HAP-1 (cell line): Measurements from ENCODE around the gene DRAM1.

Experiments used
- DNase-seq, 2 experiments: peaks; one replicate each; pipeline ENCODE4 v3.0.0-alpha.2; 2016 to 2020; ENCODE audit warnings: low spot score in 2 of 2
- H3K27me3 ChIP-seq: fragments of 250-450 bp; sonication (Bioruptor Pico); 2 replicates; pipeline ENCODE4 v1.5.1; 2020; ENCODE audit warnings: low read depth, mild to moderate bottlenecking, moderate library complexity
- H3K36me3 ChIP-seq: fragments of 250-450 bp; sonication (Bioruptor Pico); replicated peaks from 2 replicates; pipeline ENCODE4 v1.5.1; 2020; ENCODE audit warnings: mild to moderate bottlenecking
- H3K4me1 ChIP-seq: fragments of 250-450 bp; sonication (Bioruptor Pico); 2 replicates; pipeline ENCODE4 v1.5.1; 2020; ENCODE audit warnings: mild to moderate bottlenecking
- H3K4me3 ChIP-seq: fragments of 250-450 bp; sonication (Bioruptor Pico); 2 replicates; pipeline ENCODE4 v1.5.1; 2020; ENCODE audit warnings: mild to moderate bottlenecking, moderate library complexity
- H3K9me3 ChIP-seq: fragments of 250-450 bp; sonication (Bioruptor Pico); 2 replicates; pipeline ENCODE4 v1.5.1; 2020; ENCODE audit warnings: mild to moderate bottlenecking, moderate library complexity
- in situ Hi-C: fragments of 300-500 bp; cut with MboI; formaldehyde crosslinking; loops from 3 replicates; pipeline ENCODE4 v1.14.3; 2020; ENCODE audit warnings: low sequenced_read_pairs, inconsistent platforms, mixed read lengths

The DRAM1 gene

DNA sequence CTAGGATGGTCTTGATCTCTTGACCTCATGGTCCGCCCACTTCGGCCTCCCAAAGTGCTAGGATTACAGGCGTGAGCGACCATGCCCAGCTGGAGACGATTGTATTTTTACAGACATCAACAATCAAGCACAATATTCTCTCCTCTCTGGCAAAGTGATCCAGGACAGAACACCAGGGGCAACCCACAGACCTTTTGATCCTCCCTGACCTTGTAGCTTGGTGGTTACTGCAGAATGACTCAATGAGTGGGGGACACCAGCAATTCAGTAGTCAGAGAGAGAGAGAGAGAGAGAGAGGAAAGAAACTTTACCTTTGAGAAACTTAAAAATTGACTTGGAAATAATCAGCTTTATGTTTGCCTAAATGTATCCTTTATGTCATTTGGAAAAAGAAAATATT, 51.2 kb downstream of the DRAM1 start:
- no peaks in the 10 kb centered on the region for H3K9me3 ChIP-seq
- no peaks in the 10 kb centered on the region for H3K4me1 ChIP-seq
- DNase-seq = no peak
- no peaks in the 10 kb centered on the region for H3K36me3 ChIP-seq
- in situ Hi-C loops = loop anchor here (25.0 kb wide), 2 partner anchors 559 to 859 kb away; partner anchors contain the start of gene IGF1
- no peak overlapping the region for H3K4me3 ChIP-seq
- no peaks in the 10 kb centered on the region; the same call in 1 of the 2 replicates for H3K27me3 ChIP-seq

DNA sequence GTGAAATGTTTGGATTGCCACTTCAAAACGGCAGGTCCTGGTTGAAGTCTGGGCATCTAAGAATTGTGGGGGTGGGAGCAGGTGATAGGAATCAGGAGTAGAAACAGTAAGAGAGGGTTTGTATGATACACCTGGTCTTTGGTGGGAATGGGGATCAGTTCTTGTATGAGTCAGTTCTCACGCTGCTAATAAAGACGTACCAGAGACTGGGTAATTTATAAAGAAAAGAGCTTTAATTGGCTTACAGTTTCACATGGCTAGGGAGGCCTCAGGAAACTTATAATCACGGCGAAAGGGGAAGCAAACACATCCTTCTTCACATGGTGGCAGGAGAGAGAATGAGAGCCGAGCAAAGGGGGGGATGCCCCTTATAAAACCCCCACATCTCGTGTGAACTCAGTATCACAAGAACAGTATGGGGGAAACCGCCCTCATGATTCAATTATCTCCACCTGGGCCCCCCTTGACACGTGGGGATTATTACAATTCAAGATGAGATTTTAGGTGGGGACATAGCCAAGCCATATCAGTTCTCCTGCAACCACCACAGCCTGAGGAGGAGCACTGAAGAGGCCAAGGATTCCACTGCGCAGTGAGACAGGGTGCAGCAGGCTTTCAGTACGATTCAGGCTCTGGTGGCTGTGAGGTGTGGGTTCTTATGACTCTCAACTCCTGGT, 52.1 kb downstream of the DRAM1 start:
- Histone ChIP-seq H3K36me3 (no peaks in the 10 kb centered on the region), H3K4me1 (no peaks in the 10 kb centered on the region), H3K4me3 (no peak overlapping the region), H3K9me3 (no peaks in the 10 kb centered on the region), H3K27me3 (peaks cover 5% of the 10 kb centered on the region; the same call in 1 of the 2 replicates)
- in situ Hi-C loops = loop anchor here (25.0 kb wide), 2 partner anchors 558 to 858 kb away; partner anchors contain the start of gene IGF1
- no peak for DNase-seq

DNA sequence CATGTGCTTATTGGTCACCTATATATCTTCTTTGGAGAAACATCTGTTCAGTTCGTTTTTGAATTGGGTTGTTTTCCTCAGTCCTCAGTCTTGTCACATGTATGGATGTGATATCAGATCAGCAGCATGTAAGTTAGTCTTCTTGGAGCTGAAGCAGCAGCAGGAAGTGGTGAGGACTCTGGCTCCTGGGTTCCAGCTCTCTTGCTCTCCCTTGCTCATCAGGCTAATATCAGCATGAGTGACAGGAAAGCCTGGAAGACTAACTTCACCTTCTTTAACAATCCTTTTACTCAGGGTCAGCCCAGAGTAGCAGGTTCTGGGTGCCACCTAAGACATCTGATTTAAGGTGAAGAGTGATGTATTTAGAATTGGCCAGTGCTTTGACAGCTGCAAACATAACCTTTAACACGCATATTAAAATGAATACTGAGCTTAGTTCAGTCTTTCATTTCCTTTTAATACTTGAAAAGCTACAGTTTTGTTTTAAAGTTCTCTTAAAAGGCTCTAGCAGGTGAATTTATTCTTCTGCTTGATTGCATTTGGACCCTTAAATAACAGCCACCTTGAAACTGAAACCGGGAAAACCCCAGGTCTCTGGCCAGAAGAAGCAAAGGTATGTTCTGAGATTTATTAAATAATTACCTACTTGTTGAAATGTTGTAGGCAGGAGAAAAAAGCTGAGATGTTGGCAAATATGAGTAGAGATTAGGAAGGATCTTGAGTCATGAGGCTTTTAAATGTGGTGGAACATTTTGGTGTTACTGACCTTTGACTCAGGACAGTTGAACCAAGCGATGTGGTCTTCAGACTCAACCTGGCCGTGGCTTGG, 54.3 kb downstream of the DRAM1 start:
- H3K4me1 ChIP-seq = no peaks in the 10 kb centered on the region
- in situ Hi-C loops = loop anchor here (25.0 kb wide), 2 partner anchors 556 to 856 kb away; partner anchors contain the start of gene IGF1
- H3K27me3 ChIP-seq = peaks cover 10% of the 10 kb centered on the region; the same call in 1 of the 2 replicates
- no peaks in the 10 kb centered on the region for H3K9me3 ChIP-seq
- no peak overlapping the region for H3K4me3 ChIP-seq
- H3K36me3 ChIP-seq = no peaks in the 10 kb centered on the region
- no peak for DNase-seq

DNA sequence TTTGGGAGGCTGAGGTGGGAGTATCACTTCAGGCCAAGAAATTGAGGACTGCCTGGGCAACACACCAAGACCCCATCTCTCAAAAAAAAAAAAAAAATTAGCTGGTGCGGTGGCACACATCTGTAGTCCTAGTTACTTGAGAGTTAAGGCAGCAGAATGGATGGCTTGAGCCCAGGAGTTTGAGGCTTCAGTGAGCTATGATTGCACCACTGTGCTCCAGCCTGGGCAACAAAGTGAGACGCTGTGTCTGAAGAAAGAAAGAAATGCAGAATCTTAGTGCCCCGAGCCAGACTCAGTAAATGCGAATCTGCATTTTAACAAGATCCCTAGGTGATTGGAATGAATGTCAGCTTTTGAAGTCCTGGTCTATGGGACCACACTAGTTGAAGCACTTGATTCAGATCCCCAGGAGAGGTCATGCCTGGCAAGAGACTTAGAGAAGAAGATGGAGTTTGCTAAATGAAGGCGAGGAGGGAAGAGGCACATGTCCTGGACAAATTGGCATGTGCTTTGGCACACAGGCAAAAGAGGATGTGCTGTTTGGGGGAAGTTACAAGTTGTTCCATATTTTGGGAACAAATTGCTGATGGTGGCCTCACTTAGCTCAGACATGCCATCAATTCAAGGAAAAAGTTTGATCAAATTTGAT, 56.6 kb downstream of the DRAM1 start:
- Histone ChIP-seq H3K9me3 (no peaks in the 10 kb centered on the region), H3K27me3 (0 out of 2 replicates have a peak, but pooled peaks cover 10% of the 10 kb centered on the region), H3K4me3 (no peak overlapping the region), H3K4me1 (no peaks in the 10 kb centered on the region), H3K36me3 (no peaks in the 10 kb centered on the region)
- no peak for DNase-seq
- in situ Hi-C loops = loop anchor here (25.0 kb wide), 2 partner anchors 553 to 853 kb away; partner anchors contain the start of gene IGF1

DNA sequence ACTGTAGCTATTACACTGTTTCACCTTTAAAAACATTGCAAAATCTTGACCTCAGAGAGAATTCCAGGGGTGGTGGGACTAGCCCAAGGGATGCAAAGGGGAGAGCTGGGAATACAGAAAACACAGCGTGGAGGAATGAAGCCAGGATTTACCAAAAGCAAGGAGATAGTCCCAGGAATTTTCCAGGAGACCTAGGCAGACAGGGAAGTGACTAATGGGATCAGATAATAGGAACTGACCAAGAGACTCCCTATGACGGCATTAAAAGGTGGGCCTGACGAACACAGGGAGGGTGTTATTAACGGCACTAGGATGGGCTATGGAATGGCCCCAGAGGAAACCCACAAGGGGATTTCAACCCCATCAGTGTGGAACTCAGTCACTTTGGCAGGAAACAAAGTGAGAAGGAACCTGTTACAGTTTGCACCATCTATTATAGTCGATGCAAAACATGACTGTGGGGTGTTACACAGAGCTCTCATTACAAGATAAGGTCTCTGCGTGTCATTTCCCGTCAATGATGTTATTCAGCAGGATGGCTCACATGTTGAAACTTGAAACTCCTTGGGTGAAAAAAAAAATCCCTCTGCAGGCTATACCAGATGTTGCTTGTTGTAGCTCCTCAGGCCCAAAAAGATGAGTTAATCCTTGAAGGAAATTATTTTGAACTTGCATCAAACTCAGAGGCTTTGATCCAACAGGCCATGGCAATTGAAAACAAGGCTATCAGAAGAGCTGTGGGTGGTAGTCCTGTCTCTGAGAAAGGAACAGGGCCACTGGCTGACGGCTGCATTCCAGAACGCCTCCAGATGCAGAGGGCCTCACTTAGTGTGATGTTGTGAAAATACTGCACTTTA, 58.7 kb downstream of the DRAM1 start:
- no peak for DNase-seq
- Histone ChIP-seq H3K9me3 (no peaks in the 10 kb centered on the region), H3K4me3 (no peak overlapping the region), H3K4me1 (peaks cover 4% of the 10 kb centered on the region; the same call in 1 of the 2 replicates), H3K27me3 (0 out of 2 replicates have a peak, but pooled peaks cover 10% of the 10 kb centered on the region), H3K36me3 (no peaks in the 10 kb centered on the region)
- in situ Hi-C loops = loop anchor here (25.0 kb wide), 2 partner anchors 551 to 851 kb away; partner anchors contain the start of gene IGF1

DNA sequence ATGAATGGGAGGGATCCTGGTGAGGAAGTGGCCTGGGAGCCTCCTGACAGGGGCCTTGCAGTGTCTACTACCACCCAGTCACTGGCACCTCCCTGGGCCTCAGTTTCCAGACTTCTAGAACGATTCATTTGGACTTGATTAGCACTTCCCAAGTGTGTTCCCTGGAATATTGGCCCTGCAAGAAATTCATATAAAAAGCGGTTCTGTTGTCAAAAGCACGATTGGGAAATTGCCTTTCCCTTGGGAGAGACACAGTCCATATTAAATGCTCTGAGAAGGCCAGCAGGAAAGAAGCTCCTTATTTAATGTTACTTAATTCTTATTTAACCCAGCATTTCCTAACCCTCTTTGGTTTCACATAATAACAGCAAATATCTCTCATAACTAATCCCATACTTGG, 61.9 kb downstream of the DRAM1 start:
- in situ Hi-C loops = loop anchor here (25.0 kb wide), 2 partner anchors 548 to 848 kb away; partner anchors contain the start of gene IGF1
- 0 out of 2 replicates have a peak, but pooled peaks cover 6% of the 10 kb centered on the region for H3K27me3 ChIP-seq
- H3K36me3 ChIP-seq = no peaks in the 10 kb centered on the region
- DNase-seq = no peak
- no peaks in the 10 kb centered on the region for H3K9me3 ChIP-seq
- H3K4me1 ChIP-seq = peaks cover 4% of the 10 kb centered on the region; the same call in 1 of the 2 replicates
- no peak overlapping the region for H3K4me3 ChIP-seq

DNA sequence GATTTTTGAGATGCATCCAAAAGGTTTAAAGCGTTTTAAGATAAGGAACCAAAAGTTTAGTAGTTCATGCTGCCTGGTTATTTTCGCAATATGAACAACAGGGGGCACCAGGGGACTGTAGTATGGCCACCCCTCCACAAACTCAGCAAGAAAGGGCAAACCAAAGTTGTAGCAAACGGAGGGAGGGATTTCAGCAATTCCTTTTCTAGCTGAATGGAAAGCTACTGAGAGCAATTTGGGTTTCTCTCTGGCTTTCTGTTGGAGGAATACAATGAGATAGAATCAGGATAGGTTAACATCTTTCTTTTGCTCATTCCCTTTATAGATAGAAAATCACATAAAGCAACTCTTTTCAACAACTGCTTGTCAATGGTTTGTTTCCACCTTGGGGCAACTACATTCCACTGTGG, 62.5 kb downstream of the DRAM1 start:
- Histone ChIP-seq H3K9me3 (no peaks in the 10 kb centered on the region), H3K4me1 (peaks cover 4% of the 10 kb centered on the region; the same call in 1 of the 2 replicates), H3K36me3 (no peaks in the 10 kb centered on the region), H3K4me3 (no peak overlapping the region), H3K27me3 (0 out of 2 replicates have a peak, but pooled peaks cover 3% of the 10 kb centered on the region)
- peak; percentile 75 for DNase-seq
- in situ Hi-C loops = loop anchor here (25.0 kb wide), 2 partner anchors 547 to 847 kb away; partner anchors contain the start of gene IGF1

DNA sequence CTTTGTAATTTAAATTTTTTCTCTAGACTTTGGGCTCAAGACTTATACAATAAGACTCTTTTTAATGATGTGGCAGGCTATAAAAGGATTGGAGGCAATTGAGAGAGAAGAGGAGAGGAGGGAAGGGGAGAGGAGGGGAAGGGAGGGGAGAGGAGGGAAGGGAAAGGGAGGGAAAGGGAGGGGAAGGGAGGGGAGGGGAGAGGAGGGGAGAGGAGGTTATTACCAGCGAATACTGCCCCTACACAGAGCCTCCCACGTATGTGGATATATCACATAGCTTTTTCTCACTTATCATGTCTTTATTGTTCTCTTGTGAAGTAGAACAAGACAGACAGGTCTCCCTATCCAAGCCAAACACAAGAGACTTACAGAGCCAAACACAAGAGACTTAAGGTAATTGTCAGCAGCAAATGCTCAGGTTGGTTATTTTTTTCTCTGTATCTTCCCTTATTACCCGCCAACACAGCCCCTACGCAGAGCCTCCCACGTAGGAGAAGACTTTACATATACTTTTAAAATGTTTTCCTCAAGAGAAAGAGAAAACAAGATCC, 63.1 kb downstream of the DRAM1 start:
- in situ Hi-C loops = loop anchor here (25.0 kb wide), 2 partner anchors 547 to 847 kb away; partner anchors contain the start of gene IGF1
- H3K4me3 ChIP-seq = no peak overlapping the region
- no peaks in the 10 kb centered on the region for H3K36me3 ChIP-seq
- H3K9me3 ChIP-seq = no peaks in the 10 kb centered on the region
- DNase-seq = peak; percentile 22 to 43
- peaks cover 4% of the 10 kb centered on the region; the same call in 1 of the 2 replicates for H3K4me1 ChIP-seq
- H3K27me3 ChIP-seq = no peaks in the 10 kb centered on the region

DNA sequence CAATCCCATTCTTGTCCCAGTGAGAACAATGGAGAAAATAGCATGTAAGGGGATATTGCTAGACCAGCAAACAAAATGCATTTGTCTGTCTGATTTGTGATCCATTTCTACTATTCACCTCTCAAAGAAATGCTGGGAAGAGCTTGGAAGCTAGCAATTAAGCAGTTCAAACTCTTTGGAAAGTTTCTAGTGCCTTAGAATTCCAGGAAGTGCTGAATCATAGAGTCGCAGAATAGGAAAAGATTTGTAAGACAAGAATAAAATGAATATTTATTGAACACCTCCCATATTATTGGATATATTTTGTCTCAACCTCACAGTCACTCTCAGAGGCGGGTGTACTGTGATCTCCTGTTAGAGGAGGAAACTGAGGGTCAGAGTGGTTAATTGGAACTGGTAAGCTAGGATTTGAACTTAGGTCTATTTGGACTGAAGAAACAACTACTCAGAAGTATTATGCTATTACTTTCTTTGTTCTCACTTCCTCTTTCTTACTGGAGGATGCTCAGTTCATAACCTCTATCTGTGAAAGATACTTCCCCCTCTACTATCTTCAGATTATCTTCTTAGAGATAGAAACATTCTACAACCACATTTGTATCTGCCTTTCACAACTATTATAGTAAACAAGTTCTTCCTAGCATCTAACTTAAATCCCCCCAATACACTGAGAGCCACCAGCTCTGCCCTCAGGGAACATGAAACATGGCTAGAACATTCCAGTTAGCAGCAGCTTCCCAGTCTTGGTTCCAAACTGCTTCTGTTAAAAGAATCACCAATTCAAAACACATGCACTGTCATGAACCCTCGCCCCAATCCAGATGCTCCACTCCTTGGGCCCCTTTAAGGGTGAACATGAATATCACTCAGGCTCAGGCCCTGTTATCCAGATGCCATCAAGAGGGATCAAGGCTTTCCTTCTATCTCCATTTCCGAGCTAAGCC, 64.2 kb downstream of the DRAM1 start:
- Histone ChIP-seq H3K36me3 (no peaks in the 10 kb centered on the region), H3K27me3 (no peaks in the 10 kb centered on the region), H3K4me1 (peaks cover 4% of the 10 kb centered on the region; the same call in 1 of the 2 replicates), H3K9me3 (no peaks in the 10 kb centered on the region), H3K4me3 (no peak overlapping the region)
- in situ Hi-C loops = loop anchor here (25.0 kb wide), 2 partner anchors 546 to 846 kb away; partner anchors contain the start of gene IGF1
- DNase-seq = no peak

DNA sequence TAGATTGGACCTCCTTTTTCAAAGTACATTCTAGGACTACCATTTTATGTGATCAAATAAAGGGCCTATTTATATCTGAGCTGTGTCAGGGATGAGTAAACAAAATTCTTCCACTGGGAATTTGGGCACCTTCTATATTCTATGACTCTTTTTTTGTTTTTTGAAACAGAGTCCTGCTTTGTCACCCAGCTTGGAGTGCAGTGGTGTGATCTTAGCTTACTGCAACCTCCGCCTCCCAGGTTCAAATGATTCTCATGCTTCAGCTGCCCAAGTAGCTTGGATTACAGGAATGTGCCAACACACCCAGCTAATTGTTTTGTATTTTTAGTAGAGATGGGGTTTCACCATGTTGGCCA, 64.8 kb downstream of the DRAM1 start:
- in situ Hi-C loops = loop anchor here (25.0 kb wide), 2 partner anchors 545 to 845 kb away; partner anchors contain the start of gene IGF1
- Histone ChIP-seq H3K36me3 (no peaks in the 10 kb centered on the region), H3K9me3 (no peaks in the 10 kb centered on the region), H3K4me3 (no peak overlapping the region), H3K27me3 (no peaks in the 10 kb centered on the region), H3K4me1 (peaks cover 4% of the 10 kb centered on the region; the same call in 1 of the 2 replicates)
- no peak for DNase-seq

DNA sequence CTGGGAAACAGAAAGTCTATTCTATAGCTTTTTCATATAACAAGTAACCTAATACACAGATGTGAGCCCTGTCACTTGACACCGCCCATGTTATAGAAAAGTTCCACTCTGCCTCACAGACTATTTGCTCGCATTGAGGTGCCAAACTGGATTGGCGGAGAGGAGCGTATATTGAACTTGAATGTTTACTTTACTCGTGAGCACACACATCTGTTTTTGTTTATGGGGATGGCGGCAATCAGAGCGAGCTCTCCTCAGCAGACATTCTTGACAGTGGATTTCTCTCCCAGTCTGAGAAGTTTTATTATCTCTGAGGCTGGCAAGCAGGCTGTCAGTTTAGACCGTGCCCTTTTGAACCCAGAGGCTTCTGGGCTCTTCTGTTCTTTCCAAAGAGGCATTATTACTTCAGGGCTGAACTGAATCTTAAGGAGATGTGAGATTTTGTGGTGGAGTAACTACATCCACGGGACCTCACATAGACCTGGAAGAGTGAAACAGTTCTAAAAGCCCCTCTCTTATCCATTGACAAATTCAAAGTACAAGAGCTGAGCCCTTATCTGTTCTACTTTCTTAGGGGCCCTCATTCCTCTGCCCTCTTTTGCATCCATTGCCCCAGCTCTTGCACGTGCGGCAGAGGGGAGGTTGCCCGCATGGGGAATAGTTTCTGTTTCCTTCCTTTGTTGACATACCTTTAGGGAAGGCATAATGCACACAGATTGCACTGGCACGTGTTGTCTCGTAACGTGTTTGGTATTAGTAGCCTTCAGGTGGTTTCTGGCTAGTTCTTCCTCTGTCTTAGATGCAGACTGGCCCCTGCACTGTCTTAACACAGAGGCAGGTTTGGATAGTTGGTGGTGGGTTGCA, 68.2 kb downstream of the DRAM1 start:
- in situ Hi-C loops = loop anchor here (25.0 kb wide), 2 partner anchors 542 to 842 kb away; partner anchors contain the start of gene IGF1
- no peaks in the 10 kb centered on the region for H3K36me3 ChIP-seq
- DNase-seq = no peak
- no peaks in the 10 kb centered on the region for H3K27me3 ChIP-seq
- H3K9me3 ChIP-seq = no peaks in the 10 kb centered on the region
- no peak overlapping the region for H3K4me3 ChIP-seq
- H3K4me1 ChIP-seq = no peaks in the 10 kb centered on the region
